ENCODE data around the gene SLC25A40. TPM values are rescaled to one million over a fixed set of nuclear protein-coding genes. Genes with fewer than 3 reads are reported as not detected.
A peak's percentile ranks its signal among the peaks of the same experiment; 100 is the strongest.
"Not testable (repeated sequence)": the region's sequence is repeated elsewhere in the genome, so short reads cannot be mapped to it uniquely, and the experiment has no call there.

Gene SLC25A40
- 39.1 TPM for polyA plus RNA-seq (2013)

GRCh38 chr7:87876040-87876868, at the start of gene SLC25A40, which contains the start of gene DBF4:
Gene SLC25A40 (minus strand): TSS chr7:87876360. CDS start chr7:87858727, 17,633 bp downstream.
Gene DBF4 (plus strand): TSS chr7:87876493. CDS start chr7:87876733, 240 bp downstream.
- peaks cover 6 to 21% (median 7%) of the 10 kb centered on the region in 4 experiments for H3K36me3 ChIP-seq (ENCODE audit: control insufficient read depth in 4 of 4, insufficient read depth in 4 of 4, low read length in 3 of 4)
- peak within 1 kb of the TSS; percentile 83 to 98 (median 89) for H3K4me3 ChIP-seq (ENCODE audit: control insufficient read depth in 1 of 7, extremely low read depth in 1 of 7, insufficient read depth in 4 of 7, low read depth in 2 of 7, low read length in 6 of 7)
- peak within 1 kb of the TSS; percentile 79 to 92 for H3K27ac ChIP-seq (ENCODE audit: insufficient read depth in 1 of 2, low read depth in 1 of 2, low read length in 2 of 2, poor library complexity in 1 of 2, severe bottlenecking in 2 of 2)
- peak; percentile 90 to 95 (median 95) for DNase-seq
- CTCF ChIA-PET, result interaction anchor here (1.2 kb wide), 1 partner anchor 35 kb away, joined by 5 read pairs; no protein-coding TSS in a partner anchor
- 0% methylated on average over 84 of the region's 84 CpGs for WGBS (ENCODE audit: insufficient coverage)
- peaks cover 0 to 6% (median 2%) of the 10 kb centered on the region in 5 experiments for H3K9me3 ChIP-seq (ENCODE audit: control extremely low read depth in 1 of 5, control insufficient read depth in 4 of 5, insufficient read depth in 2 of 5, low read depth in 1 of 5, low read length in 4 of 5)
- no peaks in the 10 kb centered on the region for H3K27me3 ChIP-seq (replicated peaks in 2 of 5; ENCODE audit: control insufficient read depth in 4 of 5, insufficient read depth in 5 of 5, low read length in 4 of 5)
- peaks cover 18 to 42% (median 32%) of the 10 kb centered on the region in 4 experiments for H3K4me1 ChIP-seq (ENCODE audit: control extremely low read depth in 1 of 4, control insufficient read depth in 4 of 4, insufficient read depth in 4 of 4, low read length in 3 of 4)
- POLR2A ChIA-PET, result no interaction called here

GRCh38 chr7:87922759-87923395, 46.7 kb upstream of the SLC25A40 start:
- H3K4me3 ChIP-seq (ENCODE audit: control insufficient read depth in 1 of 7, extremely low read depth in 1 of 7, insufficient read depth in 4 of 7, low read depth in 2 of 7, low read length in 6 of 7); H3K4me1 ChIP-seq (ENCODE audit: control extremely low read depth in 1 of 4, control insufficient read depth in 4 of 4, insufficient read depth in 4 of 4, low read length in 3 of 4); DNase-seq; POLR2A ChIA-PET; H3K27me3 ChIP-seq (replicated peaks in 2 of 5; ENCODE audit: control insufficient read depth in 4 of 5, insufficient read depth in 5 of 5, low read length in 4 of 5); H3K36me3 ChIP-seq (ENCODE audit: control insufficient read depth in 4 of 4, insufficient read depth in 4 of 4, low read length in 3 of 4); H3K9me3 ChIP-seq (ENCODE audit: control extremely low read depth in 1 of 5, control insufficient read depth in 4 of 5, insufficient read depth in 2 of 5, low read depth in 1 of 5, low read length in 4 of 5); H3K27ac ChIP-seq (ENCODE audit: insufficient read depth in 1 of 2, low read depth in 1 of 2, low read length in 2 of 2, poor library complexity in 1 of 2, severe bottlenecking in 2 of 2): not testable (repeated sequence)
- WGBS (ENCODE audit: insufficient coverage), result 92% methylated on average over 6 of the region's 8 CpGs
- CTCF ChIA-PET, result interaction anchor here (1.6 kb wide), 1 partner anchor 12 kb away, joined by 3 read pairs; no protein-coding TSS in a partner anchor

GRCh38 chr7:87920578-87920977, 44.4 kb upstream of the SLC25A40 start:
- Histone ChIP-seq H3K4me1 (ENCODE audit: control extremely low read depth in 1 of 4, control insufficient read depth in 4 of 4, insufficient read depth in 4 of 4, low read length in 3 of 4) (no peaks in the 10 kb centered on the region), H3K4me3 (ENCODE audit: control insufficient read depth in 1 of 7, extremely low read depth in 1 of 7, insufficient read depth in 4 of 7, low read depth in 2 of 7, low read length in 6 of 7) (no peak overlapping the region), H3K9me3 (ENCODE audit: control extremely low read depth in 1 of 5, control insufficient read depth in 4 of 5, insufficient read depth in 2 of 5, low read depth in 1 of 5, low read length in 4 of 5) (no peaks in the 10 kb centered on the region), H3K36me3 (ENCODE audit: control insufficient read depth in 4 of 4, insufficient read depth in 4 of 4, low read length in 3 of 4) (no peaks in the 10 kb centered on the region), H3K27me3 (replicated peaks in 2 of 5; ENCODE audit: control insufficient read depth in 4 of 5, insufficient read depth in 5 of 5, low read length in 4 of 5) (no peaks in the 10 kb centered on the region), H3K27ac (ENCODE audit: insufficient read depth in 1 of 2, low read depth in 1 of 2, low read length in 2 of 2, poor library complexity in 1 of 2, severe bottlenecking in 2 of 2) (no peak overlapping the region)
- DNase-seq, result no peak
- WGBS (ENCODE audit: insufficient coverage), result 100% methylated on average over 3 of the region's 5 CpGs
- CTCF ChIA-PET, result interaction anchor here (0.7 to 2.0 kb wide), 2 partner anchors 10 to 122 kb away, joined by 3 to 6 read pairs; no protein-coding TSS in a partner anchor
- POLR2A ChIA-PET, result no interaction called here

DNA sequence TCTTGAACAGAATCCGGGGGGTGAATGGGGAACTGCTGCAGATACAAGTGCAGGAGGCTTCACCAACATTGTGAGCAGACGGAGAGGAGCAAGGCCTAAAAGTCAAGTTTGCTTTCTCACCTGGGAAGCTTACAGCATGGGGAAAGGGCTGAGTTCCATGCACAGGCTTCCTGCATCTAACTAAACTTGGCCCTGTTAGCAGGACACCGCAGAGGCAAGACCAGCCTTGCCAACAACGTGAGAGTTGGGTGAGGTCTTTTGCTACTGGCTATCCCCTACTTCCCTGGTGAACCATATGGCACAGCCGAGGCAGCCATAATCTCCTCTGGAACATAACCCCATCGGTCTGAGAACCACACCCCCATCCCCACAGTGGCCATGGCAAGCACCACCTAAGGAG, 43.7 kb upstream of the SLC25A40 start:
- no peak for DNase-seq
- Histone ChIP-seq H3K27me3 (replicated peaks in 2 of 5; ENCODE audit: control insufficient read depth in 4 of 5, insufficient read depth in 5 of 5, low read length in 4 of 5) (no peaks in the 10 kb centered on the region), H3K9me3 (ENCODE audit: control extremely low read depth in 1 of 5, control insufficient read depth in 4 of 5, insufficient read depth in 2 of 5, low read depth in 1 of 5, low read length in 4 of 5) (no peaks in the 10 kb centered on the region), H3K36me3 (ENCODE audit: control insufficient read depth in 4 of 4, insufficient read depth in 4 of 4, low read length in 3 of 4) (no peaks in the 10 kb centered on the region), H3K4me1 (ENCODE audit: control extremely low read depth in 1 of 4, control insufficient read depth in 4 of 4, insufficient read depth in 4 of 4, low read length in 3 of 4) (no peaks in the 10 kb centered on the region), H3K4me3 (ENCODE audit: control insufficient read depth in 1 of 7, extremely low read depth in 1 of 7, insufficient read depth in 4 of 7, low read depth in 2 of 7, low read length in 6 of 7) (no peak overlapping the region), H3K27ac (ENCODE audit: insufficient read depth in 1 of 2, low read depth in 1 of 2, low read length in 2 of 2, poor library complexity in 1 of 2, severe bottlenecking in 2 of 2) (no peak overlapping the region)
- CTCF ChIA-PET, result interaction anchor here (0.7 to 2.0 kb wide), 2 partner anchors 9 to 122 kb away, joined by 3 to 6 read pairs; no protein-coding TSS in a partner anchor
- 99% methylated on average over 6 of the region's 6 CpGs for WGBS (ENCODE audit: insufficient coverage)
- POLR2A ChIA-PET, result no interaction called here

- Histone ChIP-seq H3K4me1 (ENCODE audit: control extremely low read depth in 1 of 4, control insufficient read depth in 4 of 4, insufficient read depth in 4 of 4, low read length in 3 of 4) (no peaks in the 10 kb centered on the region), H3K27me3 (replicated peaks in 2 of 5; ENCODE audit: control insufficient read depth in 4 of 5, insufficient read depth in 5 of 5, low read length in 4 of 5) (no peaks in the 10 kb centered on the region), H3K27ac (ENCODE audit: insufficient read depth in 1 of 2, low read depth in 1 of 2, low read length in 2 of 2, poor library complexity in 1 of 2, severe bottlenecking in 2 of 2) (no peak overlapping the region), H3K9me3 (ENCODE audit: control extremely low read depth in 1 of 5, control insufficient read depth in 4 of 5, insufficient read depth in 2 of 5, low read depth in 1 of 5, low read length in 4 of 5) (no peaks in the 10 kb centered on the region), H3K4me3 (ENCODE audit: control insufficient read depth in 1 of 7, extremely low read depth in 1 of 7, insufficient read depth in 4 of 7, low read depth in 2 of 7, low read length in 6 of 7) (no peak overlapping the region), H3K36me3 (ENCODE audit: control insufficient read depth in 4 of 4, insufficient read depth in 4 of 4, low read length in 3 of 4) (no peaks in the 10 kb centered on the region)
- POLR2A ChIA-PET, result interaction anchor here (0.5 kb wide), 1 partner anchor 502 kb away, joined by 3 read pairs; no protein-coding TSS in a partner anchor
- DNase-seq, result no peak
- 88% methylated on average over 1 of the region's 1 CpG for WGBS (ENCODE audit: insufficient coverage)
- CTCF ChIA-PET, result no interaction called here
Observed at GRCh38 chr7:87918740-87919139, 42.6 kb upstream of the SLC25A40 start.

DNA sequence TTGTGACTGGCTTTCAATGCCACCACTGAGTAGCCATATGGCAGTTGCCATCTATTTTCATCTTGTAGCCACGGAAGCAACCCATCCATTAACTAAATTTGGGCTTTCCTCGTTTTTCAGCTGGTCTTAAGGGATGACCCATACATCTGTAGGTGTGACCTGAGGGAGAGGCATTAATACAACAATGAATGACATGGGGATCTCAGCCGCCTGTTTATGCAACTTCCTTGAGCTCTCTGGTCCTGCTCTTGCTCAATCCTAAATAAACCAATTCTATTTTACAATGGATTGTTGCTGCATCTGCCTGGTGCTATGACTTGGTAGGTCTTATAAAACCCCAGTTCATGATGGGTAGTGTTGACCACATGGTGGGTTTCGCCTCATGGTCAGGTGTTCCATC, 36.0 kb upstream of the SLC25A40 start:
- Histone ChIP-seq H3K36me3 (ENCODE audit: control insufficient read depth in 4 of 4, insufficient read depth in 4 of 4, low read length in 3 of 4) (peaks cover 0 to 2% (median 2%) of the 10 kb centered on the region in 4 experiments), H3K27me3 (replicated peaks in 2 of 5; ENCODE audit: control insufficient read depth in 4 of 5, insufficient read depth in 5 of 5, low read length in 4 of 5) (no peaks in the 10 kb centered on the region), H3K9me3 (ENCODE audit: control extremely low read depth in 1 of 5, control insufficient read depth in 4 of 5, insufficient read depth in 2 of 5, low read depth in 1 of 5, low read length in 4 of 5) (no peaks in the 10 kb centered on the region), H3K27ac (ENCODE audit: insufficient read depth in 1 of 2, low read depth in 1 of 2, low read length in 2 of 2, poor library complexity in 1 of 2, severe bottlenecking in 2 of 2) (no peak overlapping the region), H3K4me1 (ENCODE audit: control extremely low read depth in 1 of 4, control insufficient read depth in 4 of 4, insufficient read depth in 4 of 4, low read length in 3 of 4) (no peaks in the 10 kb centered on the region), H3K4me3 (ENCODE audit: control insufficient read depth in 1 of 7, extremely low read depth in 1 of 7, insufficient read depth in 4 of 7, low read depth in 2 of 7, low read length in 6 of 7) (no peak overlapping the region)
- CTCF ChIA-PET, result interaction anchor here (1.0 kb wide), 1 partner anchor 33 kb away, joined by 3 read pairs; no protein-coding TSS in a partner anchor
- 100% methylated on average over 2 of the region's 4 CpGs for WGBS (ENCODE audit: insufficient coverage)
- no peak for DNase-seq
- POLR2A ChIA-PET, result no interaction called here

GRCh38 chr7:87908814-87909213, 32.7 kb upstream of the SLC25A40 start:
- DNase-seq; H3K9me3 ChIP-seq (ENCODE audit: control extremely low read depth in 1 of 5, control insufficient read depth in 4 of 5, insufficient read depth in 2 of 5, low read depth in 1 of 5, low read length in 4 of 5); H3K27me3 ChIP-seq (replicated peaks in 2 of 5; ENCODE audit: control insufficient read depth in 4 of 5, insufficient read depth in 5 of 5, low read length in 4 of 5); CTCF ChIA-PET; POLR2A ChIA-PET; H3K27ac ChIP-seq (ENCODE audit: insufficient read depth in 1 of 2, low read depth in 1 of 2, low read length in 2 of 2, poor library complexity in 1 of 2, severe bottlenecking in 2 of 2); H3K4me1 ChIP-seq (ENCODE audit: control extremely low read depth in 1 of 4, control insufficient read depth in 4 of 4, insufficient read depth in 4 of 4, low read length in 3 of 4); H3K4me3 ChIP-seq (ENCODE audit: control insufficient read depth in 1 of 7, extremely low read depth in 1 of 7, insufficient read depth in 4 of 7, low read depth in 2 of 7, low read length in 6 of 7): not testable (repeated sequence)
- peaks cover 7 to 16% (median 9%) of the 10 kb centered on the region in 4 experiments for H3K36me3 ChIP-seq (ENCODE audit: control insufficient read depth in 4 of 4, insufficient read depth in 4 of 4, low read length in 3 of 4)
- 98% methylated on average over 4 of the region's 4 CpGs for WGBS (ENCODE audit: insufficient coverage)

Data from common myeloid progenitor, CD34-positive (primary cell).